ENCODE results near the gene LRBA.

DNA sequence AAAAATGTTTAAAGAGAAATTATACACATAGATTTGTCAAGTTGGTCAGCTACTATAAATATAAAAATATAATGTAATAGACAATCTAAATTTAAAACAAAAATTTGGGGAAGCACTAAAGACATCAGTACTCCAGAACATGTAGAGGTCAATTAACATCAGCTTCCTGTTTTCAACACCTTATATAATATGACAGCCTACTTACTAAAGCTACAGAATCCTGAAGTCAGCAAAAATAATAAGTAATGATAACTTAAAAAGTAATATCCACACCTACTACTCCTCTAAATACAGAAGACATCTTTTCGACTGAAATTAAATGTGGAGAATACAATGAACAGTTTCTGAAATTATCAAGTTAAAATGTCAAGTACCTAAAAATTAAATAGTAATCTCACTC, 118.6 kb downstream of the LRBA start:
- TF ChIP-seq POLR2A (IDR thresholded peaks at IDR 0.05), result no peak
- TF ChIP-seq, protein P1, sequence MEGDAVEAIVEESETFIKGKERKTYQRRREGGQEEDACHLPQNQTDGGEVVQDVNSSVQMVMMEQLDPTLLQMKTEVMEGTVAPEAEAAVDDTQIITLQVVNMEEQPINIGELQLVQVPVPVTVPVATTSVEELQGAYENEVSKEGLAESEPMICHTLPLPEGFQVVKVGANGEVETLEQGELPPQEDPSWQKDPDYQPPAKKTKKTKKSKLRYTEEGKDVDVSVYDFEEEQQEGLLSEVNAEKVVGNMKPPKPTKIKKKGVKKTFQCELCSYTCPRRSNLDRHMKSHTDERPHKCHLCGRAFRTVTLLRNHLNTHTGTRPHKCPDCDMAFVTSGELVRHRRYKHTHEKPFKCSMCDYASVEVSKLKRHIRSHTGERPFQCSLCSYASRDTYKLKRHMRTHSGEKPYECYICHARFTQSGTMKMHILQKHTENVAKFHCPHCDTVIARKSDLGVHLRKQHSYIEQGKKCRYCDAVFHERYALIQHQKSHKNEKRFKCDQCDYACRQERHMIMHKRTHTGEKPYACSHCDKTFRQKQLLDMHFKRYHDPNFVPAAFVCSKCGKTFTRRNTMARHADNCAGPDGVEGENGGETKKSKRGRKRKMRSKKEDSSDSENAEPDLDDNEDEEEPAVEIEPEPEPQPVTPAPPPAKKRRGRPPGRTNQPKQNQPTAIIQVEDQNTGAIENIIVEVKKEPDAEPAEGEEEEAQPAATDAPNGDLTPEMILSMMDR (IDR thresholded peaks at IDR 0.05), result no peak

Data from ovary (tissue), 3 donors.